HG03103 (cell line): ENCODE data around the gene PTPRN2.
"Not testable (repeated sequence)": the region's sequence is repeated elsewhere in the genome, so short reads cannot be mapped to it uniquely, and the experiment has no call there.

Experiments used
- ATAC-seq: cut with Tn5 transposase; IDR thresholded peaks from one replicate; pipeline ENCODE4 v1.9.1; 2021; ENCODE audit warnings: low read depth; ENCODE audit not compliant: unreplicated experiment

The PTPRN2 gene

GRCh38 chr7:157577061-157577460 is 1010.6 kb downstream of the PTPRN2 start:
- no peak for ATAC-seq

DNA sequence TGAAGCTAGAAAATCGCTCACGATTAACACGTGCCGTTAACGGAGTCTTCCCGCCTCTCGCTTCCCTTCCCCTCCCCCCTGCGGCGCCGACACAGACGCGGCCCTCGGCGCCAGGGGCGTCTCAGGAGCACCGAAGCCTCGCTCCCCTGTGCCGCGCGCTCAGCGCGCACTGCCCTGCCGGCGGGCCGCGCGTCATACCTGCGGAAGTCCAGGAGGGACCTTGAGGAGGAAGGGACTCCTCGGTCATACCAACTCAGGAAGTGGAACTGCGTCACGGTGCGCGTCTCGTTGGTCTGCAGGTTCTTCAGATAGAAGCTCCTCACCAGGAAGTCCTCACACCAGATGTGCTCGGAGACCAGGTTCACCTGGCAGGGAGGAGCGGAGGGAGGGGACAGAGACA is 1011.2 kb downstream of the PTPRN2 start:
- no peak for ATAC-seq

GRCh38 chr7:157575777-157576176 is 1011.8 kb downstream of the PTPRN2 start:
- ATAC-seq, result no peak

DNA sequence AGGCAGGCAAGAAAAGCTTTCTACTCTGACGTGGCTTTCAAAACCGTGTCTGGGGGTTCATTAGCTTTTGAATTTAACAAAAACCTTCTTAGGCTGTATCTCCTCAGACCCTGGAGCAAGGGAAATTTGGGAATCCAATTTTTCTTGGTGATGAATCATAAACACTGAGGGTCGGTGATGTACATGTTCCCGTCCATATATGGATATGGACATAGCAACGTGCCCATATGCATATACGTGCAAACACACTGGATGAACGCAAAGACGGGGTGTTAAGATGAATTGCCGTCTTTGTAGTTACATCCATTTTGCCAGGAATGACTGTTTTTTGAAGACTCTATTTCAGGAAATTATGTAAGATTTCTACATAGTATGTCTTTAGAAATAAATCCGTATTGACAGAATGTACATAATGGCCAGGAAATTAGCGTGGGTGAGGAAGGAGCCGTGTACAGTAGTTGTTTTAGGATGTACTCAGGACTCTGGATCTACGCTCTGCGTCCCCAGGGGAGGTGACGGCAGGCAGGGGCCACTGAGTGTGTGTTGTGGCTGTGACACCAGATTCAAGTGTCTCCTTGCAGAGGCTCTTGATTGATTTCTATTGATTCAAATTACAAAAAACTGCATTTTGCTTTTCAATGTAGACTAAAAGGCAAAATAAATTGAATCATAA is 1012.6 kb downstream of the PTPRN2 start:
- ATAC-seq, result no peak

DNA sequence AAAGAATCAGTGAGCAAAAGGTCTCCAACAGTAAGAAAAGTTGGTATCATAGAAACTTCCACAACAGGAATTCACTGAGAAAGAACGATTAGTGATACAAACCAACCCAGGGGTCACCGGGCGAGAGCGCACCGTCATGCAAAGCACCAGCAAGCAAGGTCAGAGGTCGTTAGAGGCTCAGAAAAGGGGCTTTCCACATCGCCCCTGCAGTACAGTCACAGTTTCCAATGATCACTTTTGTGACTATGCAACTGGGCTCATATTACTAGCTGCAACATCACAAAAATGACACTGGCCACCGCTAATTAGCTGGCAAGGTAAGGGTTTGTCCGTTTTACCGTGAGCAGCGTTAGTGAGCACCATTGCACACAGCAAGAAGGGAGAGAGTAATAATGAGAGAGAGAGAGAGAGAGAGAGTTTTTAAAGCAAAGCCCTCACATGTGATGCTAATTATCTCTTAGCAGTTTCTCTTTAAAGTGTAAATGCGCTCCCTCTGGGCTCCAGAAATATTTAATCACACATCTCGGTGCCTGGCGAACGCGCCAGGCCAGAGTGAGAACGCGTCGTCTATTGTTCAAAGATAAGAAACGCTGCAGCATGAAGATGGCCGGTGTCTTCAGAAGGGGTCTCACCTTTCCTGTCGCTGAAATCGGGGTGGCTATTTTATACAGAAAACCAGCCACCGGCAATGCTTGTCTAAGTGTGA is 1013.4 kb downstream of the PTPRN2 start:
- ATAC-seq, result no peak

GRCh38 chr7:157573244-157573643 is 1014.4 kb downstream of the PTPRN2 start:
- no peak for ATAC-seq

- no peak for ATAC-seq
Observed at GRCh38 chr7:157572622-157573021, 1015.0 kb downstream of the PTPRN2 start.

DNA sequence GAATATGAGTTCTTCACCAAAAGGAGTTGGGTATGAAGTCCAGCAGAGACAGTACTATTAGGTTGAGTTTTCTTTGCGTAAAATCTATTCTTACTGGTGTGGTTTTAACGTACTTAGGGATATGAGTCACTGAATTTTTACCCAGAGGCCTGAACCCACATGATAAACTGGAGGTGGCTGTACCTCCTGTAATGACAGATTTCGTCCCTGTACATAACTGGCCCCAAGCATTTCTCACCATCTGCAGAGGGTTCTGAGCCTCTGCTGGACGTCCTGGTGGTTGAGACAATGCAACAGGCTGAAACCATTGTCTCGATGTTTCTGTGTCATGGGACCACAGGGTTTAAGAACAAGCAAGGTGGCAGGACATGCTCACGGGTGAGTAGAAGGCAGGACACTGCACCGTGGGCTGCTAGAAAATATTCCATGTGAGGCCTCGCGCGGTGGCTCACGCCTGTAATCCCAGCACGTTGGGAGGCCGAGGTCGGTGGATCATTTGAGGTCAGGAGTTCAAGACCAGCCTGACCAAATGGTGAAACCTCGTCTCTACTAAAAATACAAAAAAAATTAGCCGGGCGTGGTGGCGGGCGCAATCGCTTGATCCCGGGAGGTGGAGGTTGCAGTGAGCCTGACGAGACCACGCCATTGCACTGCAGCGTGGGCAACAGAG is 1017.0 kb downstream of the PTPRN2 start:
- ATAC-seq, result no peak

GRCh38 chr7:157569967-157570366 is 1017.7 kb downstream of the PTPRN2 start:
- ATAC-seq, result no peak

DNA sequence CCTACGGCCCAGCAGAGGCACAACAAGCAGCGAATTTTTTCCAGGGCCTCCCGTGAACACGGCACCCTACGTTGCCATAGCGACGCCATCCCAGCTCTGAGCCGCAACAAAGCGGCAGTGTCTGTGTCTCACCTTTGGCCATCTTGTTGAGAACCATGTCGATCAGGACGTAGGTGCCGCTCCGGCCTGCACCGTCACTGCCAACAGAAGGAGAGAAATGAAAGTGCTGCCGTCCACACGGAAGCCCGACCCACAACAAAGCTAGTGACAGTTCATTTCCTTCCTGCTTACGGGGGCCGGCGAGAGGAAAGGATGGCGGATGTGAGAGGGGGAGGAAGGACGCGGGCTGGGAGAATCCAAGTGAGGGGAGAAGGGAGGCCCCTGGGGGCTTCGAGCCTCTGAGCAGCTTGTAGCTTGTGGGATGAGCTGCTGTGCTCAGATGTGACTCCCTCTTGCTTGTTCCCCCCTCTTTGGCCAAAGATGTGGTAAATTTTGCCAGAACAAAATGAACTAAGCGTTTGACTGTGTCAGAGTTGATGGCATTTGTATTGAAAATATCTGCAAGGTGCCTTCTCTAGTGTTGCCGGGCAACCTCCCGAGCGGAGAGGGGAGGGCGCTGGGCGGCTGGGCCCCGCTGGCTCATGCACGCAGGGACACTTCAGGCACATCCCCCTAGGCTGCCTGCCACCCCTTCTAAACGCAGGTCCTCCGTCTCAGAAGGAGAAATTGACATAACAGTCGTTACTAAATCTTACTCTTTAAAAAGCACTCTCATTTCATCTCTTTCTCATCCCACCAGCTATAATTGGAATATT is 1018.6 kb downstream of the PTPRN2 start:
- ATAC-seq, result peak; percentile 80

GRCh38 chr7:157568106-157568769 is 1019.4 kb downstream of the PTPRN2 start:
- ATAC-seq, result no peak

GRCh38 chr7:157567666-157568065 is 1020.0 kb downstream of the PTPRN2 start:
- no peak for ATAC-seq

DNA sequence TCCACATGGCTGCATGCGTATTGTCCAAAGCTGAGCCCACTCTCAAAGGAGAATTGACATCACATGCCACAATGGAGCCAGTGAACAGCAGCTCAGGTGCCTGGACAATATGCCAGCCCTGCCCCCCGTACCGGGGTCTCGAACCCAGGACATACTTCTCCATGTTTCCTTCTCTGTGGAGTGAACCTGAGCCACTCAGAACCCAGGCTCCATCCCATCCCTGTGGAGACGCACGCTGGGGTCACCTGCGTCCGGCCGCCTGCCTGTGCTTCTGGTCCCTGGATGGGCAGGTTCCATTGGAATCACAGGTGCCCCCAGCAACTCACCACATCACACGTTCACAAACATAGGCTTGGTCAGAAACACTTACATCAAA is 1021.0 kb downstream of the PTPRN2 start:
- ATAC-seq, result no peak

- ATAC-seq, result no peak
Observed at GRCh38 chr7:157565981-157566630, 1021.5 kb downstream of the PTPRN2 start.

- ATAC-seq, result no peak
Observed at GRCh38 chr7:157565201-157565626, 1022.4 kb downstream of the PTPRN2 start.

GRCh38 chr7:157564517-157565177 is 1023.0 kb downstream of the PTPRN2 start:
- no peak for ATAC-seq

GRCh38 chr7:157563467-157564135 is 1024.0 kb downstream of the PTPRN2 start:
- not testable (repeated sequence) for ATAC-seq

GRCh38 chr7:157562522-157563398 is 1024.9 kb downstream of the PTPRN2 start:
- not testable (repeated sequence) for ATAC-seq
